Uterus (tissue), 4 donors: Measurements from ENCODE around the gene ZNF892. TPM values are rescaled to one million over a fixed set of nuclear protein-coding genes. Genes with fewer than 3 reads are reported as not detected.

Source experiments
- DNase-seq, 2 donors: peaks; one replicate each; pipeline ENCODE4 v3.0.0-alpha.2; 2019 to 2020
- H3K27ac ChIP-seq, 2 donors: fragments of 200-600 bp; sonication (generic); 1 replicate in 1 of 2; 2 replicates in 1 of 2; pipeline ENCODE4 v1.5.1; 2016 to 2018
- H3K27me3 ChIP-seq, 2 donors: fragments of 200-600 bp; sonication (generic); one replicate each; pipeline ENCODE4 v1.5.1; 2018 to 2019; ENCODE audit warnings: control low read depth in 1 of 2
- H3K36me3 ChIP-seq, 2 donors: fragments of 200-600 bp; sonication (generic); one replicate each; pipeline ENCODE4 v1.5.1; 2019; ENCODE audit warnings: control low read depth in 1 of 2
- H3K4me1 ChIP-seq, 2 donors: fragments of 200-600 bp; sonication (generic); one replicate each; pipeline ENCODE4 v1.5.1; 2018 to 2019; ENCODE audit warnings: control low read depth in 1 of 2
- H3K4me3 ChIP-seq, 2 donors: fragments of 200-600 bp; sonication (generic); 1 replicate in 1 of 2; 2 replicates in 1 of 2; pipeline ENCODE4 v1.5.1; 2018 to 2019; ENCODE audit warnings: mild to moderate bottlenecking in 1 of 2
- H3K9me3 ChIP-seq, 2 donors: fragments of 200-600 bp; sonication (generic); one replicate each; pipeline ENCODE4 v1.5.1; 2019; ENCODE audit warnings: control low read depth in 1 of 2
- POLR2A ChIP-seq, 2 donors: fragments of 450-650 bp; IDR thresholded peaks; one replicate each; pipeline ENCODE4 v1.6.1; 2016; ENCODE audit warnings: antibody characterized with exemption in 2 of 2, mild to moderate bottlenecking in 1 of 2, moderate library complexity in 1 of 2
- intact Hi-C: fragments of 100-400 bp; cut with DNase I; formaldehyde crosslinking; loops from one replicate; pipeline ENCODE4 v1.15.1; 2023; ENCODE audit warnings: low total_unique reads
- total RNA-seq, 4 donors: library from RNA; depleted of rRNA in 3 of 4; stranded (reverse); fragments of >200 nt in 3 of 4; gene quantifications; one replicate each; pipeline versions ENCODE4 v1.1.0 to v1.2.4, GENCODE V29; 2014 to 2023
- TF ChIP-seq, protein P1 (sequence below), 4 experiments: fragments of 200-600 bp in 2 of 4; fragments of 450-650 bp in 2 of 4; sonication (generic) in 2 of 4; IDR thresholded peaks; one replicate each; pipeline ENCODE4 v1.5.1; 2016 to 2019; ENCODE audit warnings: antibody characterized with exemption in 4 of 4, mild to moderate bottlenecking in 2 of 4, moderate library complexity in 1 of 4
- donor health status: DM: yes; HTN: yes; CAD: no.

Gene ZNF892
- total RNA-seq, 4 donors from 2014 or later = 0.88 to 19.6 (median 6.9) TPM

DNA sequence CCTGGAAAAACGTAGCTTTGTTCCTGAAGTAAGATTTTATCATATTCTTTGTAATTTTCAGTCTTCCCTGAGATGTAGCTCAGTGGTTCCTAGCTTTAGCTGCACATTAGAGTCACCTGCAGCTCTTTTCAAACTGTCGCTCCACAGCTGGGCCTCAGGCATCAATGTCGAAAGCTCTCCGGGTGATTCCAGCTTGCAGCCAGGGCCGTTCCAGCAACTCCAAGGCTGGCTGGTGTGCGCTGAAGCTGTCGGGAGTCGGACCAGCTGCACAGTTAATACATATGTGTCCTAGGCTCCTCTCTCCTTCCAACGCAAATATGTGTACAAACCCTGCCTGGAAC is 42.3 kb upstream of the ZNF892 start:
- peak overlapping the region; percentile 77 to 97 for H3K4me3 ChIP-seq
- H3K4me1 ChIP-seq = peaks cover 0 to 3% of the 10 kb centered on the region in 2 donors
- H3K27ac ChIP-seq = peak overlapping the region; percentile 88 to 91
- TF ChIP-seq, protein P1, sequence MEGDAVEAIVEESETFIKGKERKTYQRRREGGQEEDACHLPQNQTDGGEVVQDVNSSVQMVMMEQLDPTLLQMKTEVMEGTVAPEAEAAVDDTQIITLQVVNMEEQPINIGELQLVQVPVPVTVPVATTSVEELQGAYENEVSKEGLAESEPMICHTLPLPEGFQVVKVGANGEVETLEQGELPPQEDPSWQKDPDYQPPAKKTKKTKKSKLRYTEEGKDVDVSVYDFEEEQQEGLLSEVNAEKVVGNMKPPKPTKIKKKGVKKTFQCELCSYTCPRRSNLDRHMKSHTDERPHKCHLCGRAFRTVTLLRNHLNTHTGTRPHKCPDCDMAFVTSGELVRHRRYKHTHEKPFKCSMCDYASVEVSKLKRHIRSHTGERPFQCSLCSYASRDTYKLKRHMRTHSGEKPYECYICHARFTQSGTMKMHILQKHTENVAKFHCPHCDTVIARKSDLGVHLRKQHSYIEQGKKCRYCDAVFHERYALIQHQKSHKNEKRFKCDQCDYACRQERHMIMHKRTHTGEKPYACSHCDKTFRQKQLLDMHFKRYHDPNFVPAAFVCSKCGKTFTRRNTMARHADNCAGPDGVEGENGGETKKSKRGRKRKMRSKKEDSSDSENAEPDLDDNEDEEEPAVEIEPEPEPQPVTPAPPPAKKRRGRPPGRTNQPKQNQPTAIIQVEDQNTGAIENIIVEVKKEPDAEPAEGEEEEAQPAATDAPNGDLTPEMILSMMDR (IDR thresholded peaks at IDR 0.05) = no peak
- TF ChIP-seq POLR2A (IDR thresholded peaks at IDR 0.05) = no peak
- no peaks in the 10 kb centered on the region for H3K27me3 ChIP-seq
- DNase-seq = no peak
- no peaks in the 10 kb centered on the region for H3K36me3 ChIP-seq
- H3K9me3 ChIP-seq = no peaks in the 10 kb centered on the region
- intact Hi-C loops = no loop called here

DNA sequence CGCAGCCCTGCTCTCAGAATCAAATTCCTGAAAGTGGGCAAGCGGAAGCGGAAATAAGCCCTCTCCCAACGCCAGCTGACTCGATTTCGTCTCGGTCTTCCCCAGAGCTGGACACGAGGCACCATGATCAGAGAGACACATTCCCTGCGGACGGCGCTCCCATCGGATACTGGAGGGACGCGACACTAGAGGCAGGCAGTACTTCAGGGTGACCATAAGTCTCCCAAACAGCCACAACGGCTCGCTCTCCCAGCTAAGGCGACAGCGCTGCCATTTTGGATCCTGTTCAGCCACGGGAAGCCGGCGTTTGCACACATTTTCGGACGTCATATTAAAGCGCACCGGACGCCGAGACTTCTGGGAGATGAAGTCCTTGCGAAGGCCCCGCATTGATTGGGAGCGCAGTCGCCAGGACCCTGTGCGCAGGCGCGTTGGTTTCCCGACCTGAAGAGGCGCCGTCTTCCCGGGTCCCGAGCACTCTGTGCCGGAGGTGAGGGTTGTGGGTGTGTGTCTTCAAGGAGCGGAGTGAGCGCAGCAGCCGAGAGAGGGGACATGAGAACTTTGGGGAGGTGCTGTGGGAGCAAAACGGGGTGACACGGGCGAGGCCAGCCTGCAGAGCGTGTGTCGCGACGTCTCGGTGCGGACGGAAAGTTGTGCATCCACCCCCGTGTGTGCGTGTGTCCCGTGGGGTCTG is 41.8 kb upstream of the ZNF892 start, which contains the start of gene ZNF2:
ZNF2 (plus strand) TSS at position 439 of the 694 bp plus-strand sequence. CDS start 10,418 bp downstream, outside the sequence.
- no peaks in the 10 kb centered on the region for H3K9me3 ChIP-seq
- H3K27ac ChIP-seq = peak within 1 kb of the TSS; percentile 88 to 91
- TF ChIP-seq POLR2A (IDR thresholded peaks at IDR 0.05) = peak; percentile 26 to 62
- TF ChIP-seq, protein P1 (IDR thresholded peaks at IDR 0.05) = peak in 2 of 4 experiments; percentile 8 to 23
- no peaks in the 10 kb centered on the region for H3K4me1 ChIP-seq
- H3K36me3 ChIP-seq = no peaks in the 10 kb centered on the region
- DNase-seq = peak; percentile 97 to 99
- intact Hi-C loops = no loop called here
- H3K4me3 ChIP-seq = peak within 1 kb of the TSS; percentile 77 to 97
- no peaks in the 10 kb centered on the region for H3K27me3 ChIP-seq

DNA sequence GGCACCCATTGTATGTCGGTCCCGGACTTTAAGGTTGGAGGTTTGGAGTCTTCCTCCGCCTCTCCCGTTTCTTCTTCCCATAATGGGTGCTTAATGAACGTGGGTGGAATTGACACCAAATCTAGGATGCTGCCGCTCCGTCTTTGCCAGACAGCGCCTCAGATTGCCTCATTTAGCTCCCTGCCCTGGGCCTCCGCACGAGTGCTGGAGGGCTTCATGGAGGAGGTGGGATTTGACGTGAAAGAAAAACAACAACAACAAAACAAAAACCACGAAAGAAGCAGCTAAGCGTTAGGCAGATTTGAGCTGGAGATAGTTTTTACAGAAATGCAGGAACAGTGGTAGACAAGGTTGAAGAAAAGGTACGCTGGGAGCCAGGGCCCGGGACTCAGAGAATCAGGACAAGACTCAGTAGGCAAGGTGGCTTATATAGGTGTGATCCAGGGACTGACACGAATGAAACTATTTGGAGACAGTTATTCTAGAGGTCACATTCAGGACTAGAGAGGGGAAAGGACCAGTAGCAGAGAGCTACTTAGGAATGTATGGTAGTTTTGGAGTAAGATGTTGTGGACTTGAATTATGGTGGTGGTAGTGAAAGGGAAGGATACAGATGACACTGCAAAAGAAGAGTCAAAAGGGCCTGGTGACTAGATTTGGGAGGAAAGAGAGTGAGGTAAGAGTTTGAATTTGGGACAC is 41.1 kb upstream of the ZNF892 start:
- intact Hi-C loops = no loop called here
- TF ChIP-seq POLR2A (IDR thresholded peaks at IDR 0.05) = peak in 1 of 2 donors; percentile 5
- TF ChIP-seq, protein P1 (IDR thresholded peaks at IDR 0.05) = no peak
- Histone ChIP-seq H3K27me3 (no peaks in the 10 kb centered on the region), H3K4me1 (no peaks in the 10 kb centered on the region), H3K36me3 (no peaks in the 10 kb centered on the region), H3K27ac (peak overlapping the region; percentile 88 to 91), H3K9me3 (no peaks in the 10 kb centered on the region), H3K4me3 (peak overlapping the region; percentile 77 to 97)
- DNase-seq = no peak

DNA sequence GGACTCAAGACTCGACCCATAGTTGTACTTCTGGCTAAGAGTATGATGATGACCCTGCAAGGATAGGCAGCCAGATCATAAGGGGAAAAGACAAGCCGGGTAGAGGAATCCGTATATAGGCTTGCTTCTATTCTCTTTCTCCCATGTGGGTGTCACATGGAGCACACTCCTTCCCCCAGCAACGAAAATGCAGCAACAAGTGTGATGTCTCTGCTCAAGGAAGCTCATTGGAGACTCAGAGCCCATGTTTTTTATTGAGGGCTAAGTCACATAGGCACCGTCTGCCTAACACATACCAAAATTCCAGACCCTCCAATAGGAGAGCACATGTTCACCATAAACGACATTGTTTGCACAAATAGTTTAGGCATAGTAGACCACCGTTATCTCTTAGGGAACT is 35.4 kb upstream of the ZNF892 start:
- no peak for DNase-seq
- H3K4me1 ChIP-seq = no peaks in the 10 kb centered on the region
- H3K9me3 ChIP-seq = no peaks in the 10 kb centered on the region
- TF ChIP-seq, protein P1 (IDR thresholded peaks at IDR 0.05) = no peak
- no peak for TF ChIP-seq POLR2A (IDR thresholded peaks at IDR 0.05)
- no peaks in the 10 kb centered on the region for H3K27me3 ChIP-seq
- intact Hi-C loops = no loop called here
- no peak overlapping the region for H3K27ac ChIP-seq
- no peaks in the 10 kb centered on the region for H3K36me3 ChIP-seq
- no peak overlapping the region for H3K4me3 ChIP-seq

DNA sequence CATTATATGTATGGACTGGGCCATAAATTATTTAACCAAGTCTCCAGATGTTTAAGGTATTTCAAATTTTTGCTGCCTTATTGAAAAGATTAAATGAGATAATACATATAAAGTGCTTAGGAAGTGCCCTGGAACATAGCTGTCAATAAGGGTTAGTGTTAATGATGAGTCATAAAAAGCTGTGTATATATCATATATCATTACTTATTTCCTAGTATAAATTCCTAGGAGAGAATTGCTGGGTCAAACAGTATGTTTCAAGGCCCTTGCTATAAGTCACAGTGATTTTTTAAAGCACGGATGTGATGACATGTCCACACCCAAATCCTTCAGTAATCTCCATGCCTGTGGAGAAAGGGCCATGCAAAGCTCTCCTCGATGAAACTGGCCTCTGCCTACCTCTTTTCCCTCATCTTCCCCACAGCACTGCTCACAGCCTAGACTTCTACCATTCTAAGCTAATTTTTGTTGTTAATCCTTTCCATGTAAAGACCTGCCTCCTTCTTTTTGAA is 33.2 kb upstream of the ZNF892 start:
- intact Hi-C loops = no loop called here
- Histone ChIP-seq H3K27ac (no peak overlapping the region), H3K36me3 (no peaks in the 10 kb centered on the region), H3K4me3 (no peak overlapping the region), H3K27me3 (no peaks in the 10 kb centered on the region), H3K4me1 (no peaks in the 10 kb centered on the region), H3K9me3 (no peaks in the 10 kb centered on the region)
- DNase-seq = no peak
- TF ChIP-seq, protein P1 (IDR thresholded peaks at IDR 0.05) = no peak
- no peak for TF ChIP-seq POLR2A (IDR thresholded peaks at IDR 0.05)
